Measurements from ENCODE around the gene SUGP1.
A peak's percentile ranks its signal among the peaks of the same experiment; 100 is the strongest.

SUGP1 gene

DNA sequence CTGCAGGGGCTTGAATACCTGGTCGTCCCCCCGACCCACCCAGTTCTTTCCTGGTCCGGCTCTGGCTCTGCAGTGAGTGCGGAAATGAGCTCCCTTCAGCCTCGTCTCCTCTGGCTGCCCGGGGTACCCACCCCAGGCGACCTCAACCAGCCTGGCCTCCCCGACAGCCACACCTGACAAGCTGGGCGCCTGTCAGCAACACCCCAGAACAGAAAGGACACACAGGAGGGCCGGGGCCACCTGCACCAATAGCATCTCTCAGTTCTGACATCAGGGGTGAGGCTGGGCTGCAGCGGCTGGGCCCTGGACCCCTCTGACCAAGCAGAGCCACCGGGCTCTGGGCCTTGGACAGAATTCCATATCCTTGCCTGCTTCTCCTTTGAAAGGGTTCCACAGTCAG lies 19.7 kb downstream of the SUGP1 start:
- DNase-seq (ENCODE audit: low spot score): no peak

DNA sequence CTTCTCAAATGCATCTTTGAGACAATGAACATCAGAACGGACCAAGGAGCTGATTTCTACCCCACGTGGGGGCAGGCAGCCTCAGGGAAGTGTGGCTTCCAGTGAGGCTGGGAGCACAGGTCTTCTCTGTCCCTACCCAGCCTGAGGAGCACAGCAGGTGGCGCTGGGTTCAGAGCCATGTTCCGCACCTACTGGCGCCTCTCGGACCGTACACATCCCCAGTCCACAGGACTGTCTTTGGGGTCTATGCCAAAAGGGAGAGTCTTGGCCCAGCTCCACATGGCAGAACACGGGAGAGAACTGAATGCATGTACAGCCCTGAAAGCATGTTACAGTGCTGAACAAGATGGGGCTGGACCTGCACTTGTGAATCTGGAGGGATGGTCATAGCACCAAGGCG lies 22.6 kb downstream of the SUGP1 start:
- no peak for DNase-seq (ENCODE audit: low spot score)

DNA sequence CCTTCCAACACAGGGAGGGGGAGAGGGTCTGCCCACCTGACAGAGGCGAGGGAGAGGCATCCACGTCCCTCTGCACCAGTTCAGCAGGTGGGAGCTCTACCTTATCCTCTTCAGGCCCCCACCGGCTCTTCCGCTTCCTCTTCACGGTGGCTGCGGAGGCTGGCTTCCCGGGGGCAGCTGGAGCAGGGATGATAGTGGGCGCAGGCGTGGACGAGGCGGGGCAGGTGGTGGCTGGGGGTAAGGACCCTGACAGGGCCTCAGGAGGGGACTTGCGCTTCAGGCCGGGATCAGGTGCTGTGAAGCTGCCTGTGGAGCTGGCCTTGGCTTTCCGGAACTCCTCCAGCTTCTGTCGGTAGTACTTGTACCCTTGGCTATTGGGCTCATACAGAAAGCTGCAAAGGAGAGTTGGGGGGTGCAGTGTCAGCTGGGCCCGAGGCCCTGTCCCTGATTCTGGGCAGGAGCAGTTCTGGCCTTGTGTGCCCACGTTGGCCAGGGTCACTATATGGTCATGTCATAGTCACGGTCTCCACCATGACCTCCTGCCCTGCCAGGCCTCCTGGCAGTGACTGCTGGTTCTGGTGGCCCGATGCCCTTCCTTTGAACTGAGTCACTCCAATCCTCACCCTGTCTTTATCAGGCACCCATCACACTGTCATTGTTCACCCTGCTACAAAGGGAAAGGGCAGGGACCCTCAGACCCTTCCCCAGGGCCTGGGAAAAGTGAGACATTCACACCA lies 23.2 kb downstream of the SUGP1 start:
- DNase-seq (ENCODE audit: low spot score): no peak

DNA sequence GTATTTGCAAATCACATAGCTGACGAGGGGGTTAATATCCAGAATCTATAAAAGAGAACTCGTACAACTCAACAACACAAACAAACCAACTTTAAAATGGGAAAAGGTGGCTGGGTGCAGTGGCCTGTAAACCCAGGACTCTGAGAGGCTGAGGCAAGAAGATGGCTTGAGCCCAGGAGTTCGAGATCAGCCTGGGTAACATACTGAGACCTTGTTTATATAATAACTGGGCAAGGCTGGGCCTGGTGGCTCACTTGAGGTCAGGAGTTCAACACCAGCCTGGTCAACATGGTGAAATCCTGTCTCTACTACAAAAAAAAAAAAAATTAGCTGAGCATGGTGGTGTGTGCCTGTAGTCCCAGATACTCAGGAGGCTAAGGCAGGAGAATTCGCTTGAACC lies 25.4 kb downstream of the SUGP1 start:
- DNase-seq (ENCODE audit: low spot score): no peak

DNA sequence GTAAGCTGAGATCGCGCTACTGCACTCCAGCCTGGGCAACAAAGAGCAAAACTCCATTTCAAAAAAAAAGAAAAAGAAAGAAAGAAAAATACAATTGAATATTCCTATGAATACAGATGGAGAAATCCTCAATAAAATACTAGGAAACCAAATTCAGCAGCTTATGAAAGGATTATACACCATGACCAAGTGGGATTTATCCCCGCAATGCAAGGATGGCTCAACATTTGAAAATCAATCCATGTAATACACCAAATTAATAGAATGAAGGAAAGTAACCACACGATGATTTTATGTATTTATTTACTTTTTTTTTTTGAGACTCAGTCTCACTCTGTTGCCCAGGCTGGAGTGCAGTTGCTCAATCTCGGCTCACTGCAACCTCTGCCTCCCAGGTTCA lies 27.7 kb downstream of the SUGP1 start:
- no peak for DNase-seq (ENCODE audit: low spot score)

DNA sequence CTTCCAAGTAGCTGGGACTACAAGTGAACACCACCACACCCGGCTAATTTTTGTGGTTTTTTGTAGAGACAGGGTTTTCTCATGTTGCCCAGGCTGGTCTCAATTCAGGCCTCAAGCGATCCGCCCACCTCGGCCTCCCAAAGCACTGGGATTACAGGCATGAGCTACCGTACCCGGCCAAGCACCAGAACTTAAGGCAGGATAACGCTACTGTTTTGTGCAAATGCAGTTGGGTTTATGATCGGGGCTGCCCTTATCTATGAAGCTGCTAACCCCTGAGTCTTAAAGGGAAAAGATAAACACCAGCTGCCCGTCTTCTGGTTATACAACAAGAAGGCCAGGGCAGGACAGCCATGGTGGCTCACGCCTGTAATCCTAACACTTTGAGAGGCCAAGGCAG lies 34.6 kb downstream of the SUGP1 start:
- DNase-seq (ENCODE audit: low spot score): no peak

DNA sequence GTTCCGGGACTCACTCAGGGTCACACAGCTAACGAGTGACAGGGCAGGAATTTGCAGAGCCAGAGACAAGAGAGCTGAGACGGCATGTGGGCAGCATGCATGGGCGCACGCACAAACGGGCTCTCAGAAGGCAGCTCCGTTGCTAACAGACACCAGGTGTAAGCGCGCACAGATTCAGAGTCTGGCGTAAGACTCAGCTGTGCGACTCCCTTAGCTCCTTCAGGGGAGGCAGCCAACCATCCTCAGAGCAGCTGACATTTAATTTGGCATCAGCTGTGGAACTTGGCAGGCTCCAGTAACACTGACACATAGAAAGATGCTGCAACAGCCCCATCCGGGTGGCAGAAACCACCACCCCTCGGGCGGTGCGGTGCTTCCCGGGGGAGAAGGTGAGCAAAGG lies 39.7 kb downstream of the SUGP1 start:
- DNase-seq (ENCODE audit: low spot score): peak; percentile 57

DNA sequence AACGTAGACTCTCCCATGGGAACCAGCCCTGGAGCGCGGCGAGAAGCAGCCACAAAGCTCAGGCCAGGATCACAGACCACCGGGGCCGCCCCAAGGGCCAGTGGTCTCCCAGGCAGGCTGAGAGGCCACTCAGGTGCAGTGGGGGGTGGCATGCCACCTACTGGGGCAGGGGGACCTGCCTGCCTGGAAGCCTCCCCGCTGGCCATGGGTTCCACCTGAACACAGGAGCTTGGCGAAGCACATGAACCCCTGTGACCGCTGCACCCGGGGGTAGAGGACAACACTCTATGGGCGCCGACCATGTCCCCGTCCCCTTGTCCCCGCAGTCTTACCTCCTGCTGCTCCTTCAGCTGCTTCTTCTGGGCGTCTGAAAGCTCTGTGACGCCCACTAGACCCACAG lies 40.5 kb downstream of the SUGP1 start:
- DNase-seq (ENCODE audit: low spot score): no peak

DNA sequence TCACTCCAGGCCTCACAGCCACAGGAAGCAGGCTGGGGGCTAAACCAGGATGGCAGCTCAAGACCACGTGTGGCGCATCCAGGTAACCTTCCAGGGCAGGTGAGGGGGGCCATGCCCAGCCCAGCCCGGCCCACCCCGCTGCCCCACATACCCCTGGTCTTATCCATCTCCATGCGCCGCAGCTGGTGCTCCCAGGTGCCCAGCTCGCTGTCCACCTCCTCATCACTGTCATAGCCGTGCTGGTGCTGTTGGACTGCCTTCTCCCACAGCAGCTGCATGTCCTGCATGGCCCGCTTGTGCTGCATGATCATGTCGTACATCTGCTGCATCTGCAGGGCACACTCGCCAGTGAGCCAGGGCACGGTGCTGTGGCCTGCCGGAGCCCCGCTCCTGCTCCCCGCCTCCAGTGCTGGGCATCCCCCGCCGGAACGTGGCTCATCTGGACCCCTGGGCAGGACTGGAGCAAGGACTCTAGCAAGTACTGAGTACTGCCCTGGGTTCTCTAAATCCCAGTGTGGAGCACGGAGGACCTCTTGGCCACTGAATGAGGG lies 41.2 kb downstream of the SUGP1 start:
- DNase-seq (ENCODE audit: low spot score): no peak

DNA sequence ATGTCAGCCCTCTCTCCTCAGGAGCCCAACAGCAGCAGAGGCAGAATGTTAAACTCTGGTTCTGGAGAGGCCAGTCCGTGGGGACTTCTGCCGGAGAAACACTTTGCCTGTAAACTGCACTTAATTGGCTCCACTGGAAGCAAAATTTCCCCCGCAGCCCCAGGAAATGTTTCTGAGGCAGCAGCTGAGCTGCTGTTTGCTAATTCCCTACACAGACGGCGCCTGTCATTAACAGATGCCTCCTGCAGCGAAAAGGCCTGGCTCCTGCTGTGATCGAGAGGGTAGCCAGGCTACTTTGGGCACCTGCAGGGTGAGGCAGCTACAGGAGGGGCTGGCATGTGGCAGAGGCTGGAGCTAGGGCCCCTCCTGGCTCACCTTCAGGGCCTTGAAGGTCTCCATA lies 42.0 kb downstream of the SUGP1 start:
- no peak for DNase-seq (ENCODE audit: low spot score)

DNA sequence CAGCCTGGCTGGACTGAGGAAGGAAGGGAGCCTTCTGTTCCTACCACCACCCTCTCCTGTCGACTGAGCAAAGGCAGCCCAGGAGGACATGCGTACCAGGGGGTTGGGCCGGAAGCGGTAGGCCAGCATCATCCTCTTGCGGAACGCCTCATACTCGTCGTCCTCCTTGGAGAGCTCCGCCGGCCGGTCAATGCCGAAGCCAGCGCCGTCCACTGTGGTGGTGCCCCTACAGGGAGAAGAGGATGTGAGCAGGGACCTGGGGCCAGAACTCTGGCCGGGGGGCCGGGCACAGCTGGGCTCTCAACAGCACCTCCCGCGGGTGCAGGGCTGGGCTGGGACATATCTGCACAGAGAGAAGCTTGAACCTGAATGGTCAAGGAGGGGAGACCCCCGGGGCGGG lies 43.5 kb downstream of the SUGP1 start:
- no peak for DNase-seq (ENCODE audit: low spot score)

DNA sequence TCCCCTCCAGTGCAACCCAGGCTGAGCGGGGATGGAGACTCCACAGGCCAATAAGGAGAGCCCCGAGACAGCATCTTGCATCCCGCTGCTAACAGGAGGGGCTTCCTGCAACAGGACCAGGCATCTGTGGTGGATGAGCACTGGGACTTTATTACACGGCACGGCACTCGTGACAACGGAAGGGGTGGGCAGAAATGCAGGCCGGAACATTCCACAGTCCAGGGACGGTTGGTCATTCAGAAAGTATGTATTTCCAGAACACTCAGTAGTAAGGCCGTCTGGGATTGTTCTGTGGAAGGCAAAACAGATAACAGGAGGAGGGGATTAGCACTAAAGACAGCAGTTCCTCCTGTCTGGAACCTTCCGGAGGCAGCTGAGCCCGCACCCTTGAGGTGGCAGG lies 43.9 kb downstream of the SUGP1 start:
- no peak for DNase-seq (ENCODE audit: low spot score)

DNA sequence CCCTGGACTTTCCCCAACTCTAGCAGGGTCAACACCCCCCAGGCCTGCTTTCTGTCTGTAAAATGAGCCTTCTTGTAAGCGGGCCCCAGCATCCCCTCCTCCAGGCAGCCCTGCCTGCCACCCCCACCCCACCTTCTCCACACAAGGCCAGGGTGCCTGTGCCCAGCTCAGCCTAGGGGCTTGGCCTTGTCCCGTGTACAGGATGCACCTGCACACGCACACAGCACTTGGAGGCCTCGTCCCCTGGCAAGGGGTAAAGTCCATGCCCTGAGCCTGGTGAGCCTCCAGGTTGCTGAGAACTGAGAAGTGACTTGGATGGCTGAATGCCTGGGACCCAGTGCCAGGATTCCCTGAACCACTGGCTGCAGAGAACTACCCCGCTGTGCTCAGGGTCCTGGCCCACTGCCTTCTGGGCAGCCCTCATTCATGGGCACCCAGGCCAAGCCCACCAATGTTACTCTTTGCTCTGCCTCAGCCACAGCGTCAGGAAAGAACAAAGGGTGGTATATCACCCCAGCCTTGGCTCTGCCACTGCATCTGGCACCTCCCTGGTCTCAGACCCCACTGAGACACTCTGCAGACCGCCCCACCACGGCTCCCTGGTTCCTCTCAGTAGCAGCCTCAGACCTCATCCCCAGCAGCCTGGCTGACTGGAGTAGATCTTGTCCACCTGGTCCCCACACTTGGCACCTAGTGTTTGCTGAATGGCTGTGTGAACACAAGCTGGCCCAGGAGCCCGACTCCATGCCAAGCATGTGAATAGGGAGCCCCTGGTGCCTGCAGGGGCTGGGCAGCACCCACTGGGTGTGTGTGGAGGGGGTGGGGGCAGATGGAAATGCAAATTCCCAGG lies 45.4 kb downstream of the SUGP1 start:
- no peak for DNase-seq (ENCODE audit: low spot score)

DNA sequence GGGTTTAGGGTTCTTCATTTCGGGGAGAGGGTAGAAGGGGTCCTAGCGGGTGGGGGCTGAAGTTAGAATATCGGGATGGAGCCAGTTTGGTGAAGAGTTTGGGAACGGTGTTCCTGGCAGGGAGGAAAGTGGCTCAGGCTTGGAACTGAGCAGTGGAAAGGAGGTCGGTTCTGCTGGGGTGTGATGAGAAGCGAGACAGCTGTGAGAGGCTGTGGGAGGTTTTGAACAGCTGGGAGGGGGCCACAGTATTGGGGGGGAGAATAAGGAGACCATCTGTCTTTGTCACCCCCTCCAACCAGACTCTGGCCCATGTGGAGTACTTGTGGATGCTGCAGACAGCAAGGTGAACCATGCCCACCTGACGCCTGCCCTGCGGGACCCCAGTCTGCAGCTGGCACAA lies 46.2 kb downstream of the SUGP1 start:
- no peak for DNase-seq (ENCODE audit: low spot score)

DNA sequence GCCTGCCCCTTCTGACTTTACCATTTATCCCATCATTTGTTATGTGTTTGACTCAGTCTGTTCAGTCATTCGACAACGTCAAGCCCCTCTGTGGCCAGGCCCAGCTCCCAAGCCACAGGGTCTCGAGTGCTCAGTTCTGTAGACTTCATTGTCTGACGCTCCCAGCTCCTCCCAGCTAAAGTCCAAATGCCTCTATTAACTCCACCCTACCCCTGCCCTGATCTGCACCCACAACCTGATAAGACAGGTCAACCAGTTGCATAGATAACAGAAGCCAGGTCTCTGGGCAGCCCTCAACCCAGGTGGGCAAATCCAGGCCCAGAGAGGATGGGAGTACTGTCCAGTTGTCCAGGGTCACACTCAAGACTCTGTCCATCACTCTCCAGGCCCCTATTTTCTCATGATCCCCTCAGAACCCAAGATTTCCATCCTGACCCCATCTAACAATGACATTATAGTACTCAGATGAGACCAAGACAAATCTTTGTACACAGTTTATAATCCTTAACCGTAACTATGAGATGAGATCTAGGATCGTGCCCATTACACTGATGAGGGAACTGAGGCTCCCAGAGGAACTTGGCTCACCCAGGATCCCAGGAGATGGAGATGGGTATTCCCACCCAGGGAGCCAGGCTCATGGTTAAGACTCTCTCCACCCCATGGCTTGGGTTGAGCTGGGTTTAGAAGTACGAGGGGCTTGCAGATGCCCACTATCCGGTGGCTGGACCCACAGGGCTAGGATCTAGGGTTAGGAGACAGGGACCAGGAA lies 48.3 kb downstream of the SUGP1 start:
- no peak for DNase-seq (ENCODE audit: low spot score)

DNA sequence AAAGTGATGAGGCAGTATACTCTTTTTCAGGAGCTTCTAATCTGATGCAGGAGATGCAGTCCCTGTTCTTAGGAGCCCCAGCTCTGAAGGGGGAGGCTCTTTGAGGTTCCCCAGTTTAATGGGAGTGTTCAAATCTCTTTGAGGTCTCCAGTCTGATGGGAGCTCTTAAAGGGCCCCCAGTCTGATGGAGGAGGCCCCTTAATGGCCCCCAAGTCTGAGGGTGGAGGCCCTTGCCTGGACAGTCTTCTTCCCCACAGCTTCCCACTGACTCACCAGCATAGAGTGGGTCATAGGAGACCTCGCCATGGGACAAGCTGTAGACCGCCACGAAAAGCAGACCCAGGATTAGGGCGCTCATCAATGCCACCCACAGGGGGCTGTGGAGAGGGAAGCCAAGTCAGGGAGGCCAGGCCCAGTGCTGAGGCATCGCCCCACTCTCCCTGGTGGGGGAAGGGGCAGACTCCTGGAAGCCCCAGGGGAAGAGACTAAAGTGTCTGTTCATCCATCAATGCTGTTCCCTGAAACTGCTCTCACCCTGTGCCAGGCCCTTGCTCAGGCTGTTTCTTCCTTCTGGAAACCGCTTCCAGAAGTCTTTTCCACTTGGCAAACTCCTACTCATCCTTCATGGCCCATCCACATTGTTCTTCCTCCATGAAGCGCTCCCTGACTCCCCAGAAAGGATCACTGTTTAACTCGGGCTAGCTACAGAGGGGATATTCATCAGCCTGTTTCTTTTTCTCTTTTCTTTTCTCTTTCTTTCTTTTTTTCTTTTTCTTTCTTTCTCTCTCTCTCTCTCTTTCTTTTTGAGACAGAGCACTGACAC lies 49.3 kb downstream of the SUGP1 start:
- DNase-seq (ENCODE audit: low spot score): no peak

DNA sequence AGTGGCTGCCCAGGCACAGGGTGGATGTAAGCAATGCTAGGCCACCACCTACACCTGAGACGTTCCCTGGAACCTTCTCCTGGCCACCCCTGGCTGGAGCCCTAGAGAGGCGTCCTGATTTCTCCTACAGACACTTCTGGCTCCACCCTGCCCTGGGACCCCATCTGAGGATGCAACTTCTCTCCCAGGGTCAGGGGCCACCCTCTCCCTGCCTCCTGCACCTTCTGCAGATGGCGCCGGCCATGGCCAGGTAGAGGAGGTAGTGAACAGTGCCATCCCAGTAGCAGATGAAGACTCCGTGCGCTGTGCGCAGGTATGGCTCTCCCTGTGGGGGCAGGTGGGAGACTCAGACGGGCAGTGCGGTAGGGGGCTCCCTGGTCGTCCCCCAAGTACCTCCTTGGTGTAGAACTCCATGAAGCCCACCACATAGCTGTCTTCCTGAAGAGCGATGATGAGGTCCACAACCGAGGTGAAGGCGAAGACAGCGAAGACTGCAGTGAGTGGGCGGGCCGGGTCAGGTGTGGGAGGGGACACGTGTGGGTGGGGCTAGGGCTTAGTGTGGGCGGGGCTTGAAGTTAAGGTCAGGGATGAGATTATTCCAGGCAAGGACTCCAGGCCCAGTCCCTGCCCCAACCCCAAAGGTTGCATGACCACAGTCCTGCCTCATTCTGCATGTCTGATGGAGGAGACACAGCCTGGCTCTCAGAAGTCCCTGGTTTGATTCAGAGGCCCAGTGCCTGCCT lies 50.2 kb downstream of the SUGP1 start:
- no peak for DNase-seq (ENCODE audit: low spot score)

DNA sequence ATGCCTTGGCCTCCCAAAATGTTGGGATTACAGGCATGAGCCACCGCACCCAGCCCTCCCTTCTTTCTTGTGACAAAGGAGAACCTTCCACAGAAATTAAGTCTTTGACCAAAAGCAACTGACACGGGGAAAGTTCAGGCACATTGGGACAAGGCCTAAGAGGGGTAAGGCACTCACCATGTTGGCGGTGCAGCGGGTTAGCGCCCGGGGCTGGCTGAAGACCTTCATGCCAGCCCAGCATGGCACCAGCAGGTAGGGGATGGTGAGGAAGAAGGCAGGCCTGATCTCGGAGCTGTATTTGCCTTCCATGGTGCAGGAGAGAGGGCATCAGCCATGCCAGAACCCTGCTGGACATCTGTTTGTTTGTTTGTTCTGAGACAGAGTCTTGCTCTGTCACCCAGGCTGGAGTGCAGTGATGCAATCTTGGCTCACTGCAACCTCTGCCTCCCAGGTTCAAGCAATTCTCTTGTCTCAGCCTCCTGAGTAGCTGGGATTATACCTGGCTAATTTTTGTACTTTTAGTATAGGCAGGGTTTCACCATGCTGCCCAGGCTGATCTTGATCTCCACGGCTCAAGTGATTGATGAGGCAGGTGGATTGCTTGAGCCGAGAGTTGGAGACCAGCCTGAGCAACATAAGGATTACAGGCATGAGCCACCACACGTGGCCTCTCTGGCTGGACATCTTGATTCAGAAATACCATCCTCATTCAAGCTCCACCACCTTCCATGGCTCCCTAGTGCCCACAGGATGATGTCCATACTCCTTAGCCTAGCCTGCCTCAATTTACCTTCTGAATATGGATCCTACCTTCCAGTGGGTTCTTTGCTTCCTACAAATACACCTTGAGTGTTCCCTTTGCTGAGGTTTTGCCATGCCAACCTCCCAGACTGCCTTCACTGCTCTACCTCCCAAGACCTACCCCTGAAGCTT lies 51.6 kb downstream of the SUGP1 start:
- DNase-seq (ENCODE audit: low spot score): no peak

DNA sequence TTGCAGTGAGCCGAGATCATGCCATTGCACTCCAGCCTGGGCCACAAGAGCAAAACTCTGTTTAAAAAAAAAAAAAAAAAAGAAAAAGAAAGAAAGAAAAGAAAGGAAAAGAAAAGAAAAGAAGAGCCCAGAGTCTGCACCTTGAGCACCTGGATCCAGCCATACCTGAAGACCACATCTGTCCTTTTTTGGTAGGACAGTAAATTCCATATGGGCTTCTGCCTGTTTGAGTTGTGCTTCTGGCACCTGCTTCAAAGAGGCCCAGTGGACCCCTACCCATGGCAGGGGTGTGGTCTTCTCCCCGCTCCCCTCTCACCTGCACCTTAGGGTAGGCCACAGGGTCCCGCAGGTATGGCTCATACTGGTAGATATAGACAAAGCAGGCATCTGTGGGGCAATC lies 53.0 kb downstream of the SUGP1 start:
- no peak for DNase-seq (ENCODE audit: low spot score)
